KBM-7 (cell line): ENCODE measurements around the gene TFIP11.
A peak's percentile ranks its signal among the peaks of the same experiment; 100 is the strongest.

ENCODE experiments used
- DNase-seq: peaks from one replicate; pipeline ENCODE4 v3.0.0-alpha.2; 2015
- in situ Hi-C: fragments of 300-500 bp; cut with MboI; formaldehyde crosslinking; loops from 2 replicates; pipeline ENCODE4 v1.14.3; 2020; ENCODE audit warnings: low sequenced_read_pairs, low pct_unique_long_range_greater_than_20kb, mixed read lengths

The TFIP11 gene

DNA sequence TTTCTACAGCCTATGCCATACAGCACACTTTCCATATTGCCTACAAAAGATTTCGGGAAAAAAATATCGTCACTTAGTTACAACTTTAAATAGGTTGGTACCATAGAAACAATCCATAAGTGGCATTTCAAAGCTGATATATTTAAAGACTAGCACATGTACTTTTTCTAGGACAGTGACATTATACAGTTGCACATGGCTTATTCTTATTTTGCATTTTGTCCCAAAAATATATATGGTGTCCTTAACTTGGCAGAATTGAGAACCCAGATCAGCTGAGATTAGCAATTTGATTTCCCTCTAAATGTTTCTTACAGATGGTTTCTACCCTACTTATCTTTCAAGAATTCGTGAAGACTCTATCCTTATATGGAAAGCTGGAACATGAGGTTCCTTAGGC is 3.7 kb upstream of the TFIP11 start:
- in situ Hi-C loops = no loop called here

DNA sequence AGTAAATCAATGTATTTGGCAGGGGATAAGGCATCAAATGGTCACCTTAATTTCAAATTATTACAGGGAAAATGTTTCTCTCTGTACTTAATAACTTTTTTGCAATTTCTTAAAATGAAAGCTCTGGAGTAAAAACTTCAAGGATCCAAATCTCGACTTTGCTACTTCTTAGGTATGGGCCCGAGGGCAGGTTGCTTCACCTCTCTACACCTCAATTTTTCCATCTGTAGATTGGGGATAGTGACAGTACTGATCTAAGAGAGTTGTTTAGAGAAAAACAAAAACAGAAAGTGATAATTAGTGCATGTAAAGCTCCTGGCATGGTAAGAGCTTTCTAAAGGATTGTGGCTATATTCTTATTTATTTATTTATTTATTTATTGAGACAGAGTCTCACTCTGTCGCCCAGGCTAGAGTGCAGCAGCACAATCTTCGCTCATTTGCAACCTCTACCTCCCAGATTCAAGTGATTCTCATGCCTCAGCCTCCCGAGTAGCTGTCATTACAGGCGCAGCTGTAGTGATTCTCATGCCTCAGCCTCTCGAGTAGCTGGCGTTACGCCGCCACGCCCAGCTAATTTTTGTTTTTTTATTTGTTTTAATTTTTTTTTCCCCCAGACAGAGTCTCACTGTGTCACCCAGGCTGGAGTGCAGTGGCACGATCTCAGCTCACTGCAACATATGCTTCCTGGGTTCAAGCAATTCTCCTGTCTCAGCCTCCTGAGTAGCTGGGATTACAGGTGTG is 2.3 kb upstream of the TFIP11 start:
- DNase-seq = no peak
- in situ Hi-C loops = no loop called here

More for the DNA sequence above, 3.7 kb upstream of the TFIP11 start:
- no peak for DNase-seq

DNA sequence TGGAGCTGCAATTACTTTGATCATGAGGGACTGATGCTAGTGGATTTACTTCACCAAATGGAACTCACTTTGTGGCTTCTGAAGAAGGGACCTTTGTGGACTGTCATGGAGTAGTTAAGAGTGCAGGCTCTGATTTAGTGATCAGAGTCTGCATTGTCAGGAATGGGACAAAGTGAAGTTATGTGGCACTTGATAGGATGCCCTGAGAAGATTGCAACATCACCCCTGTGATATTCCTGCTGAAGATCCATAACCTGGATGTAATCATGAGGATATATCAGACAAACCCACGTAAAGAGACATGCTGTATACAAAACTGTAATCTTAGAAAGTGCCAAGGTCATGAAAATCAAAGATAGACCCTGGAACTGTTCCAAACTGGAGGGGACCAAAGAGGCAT is 1.6 kb upstream of the TFIP11 start:
- no peak for DNase-seq
- in situ Hi-C loops = no loop called here

DNA sequence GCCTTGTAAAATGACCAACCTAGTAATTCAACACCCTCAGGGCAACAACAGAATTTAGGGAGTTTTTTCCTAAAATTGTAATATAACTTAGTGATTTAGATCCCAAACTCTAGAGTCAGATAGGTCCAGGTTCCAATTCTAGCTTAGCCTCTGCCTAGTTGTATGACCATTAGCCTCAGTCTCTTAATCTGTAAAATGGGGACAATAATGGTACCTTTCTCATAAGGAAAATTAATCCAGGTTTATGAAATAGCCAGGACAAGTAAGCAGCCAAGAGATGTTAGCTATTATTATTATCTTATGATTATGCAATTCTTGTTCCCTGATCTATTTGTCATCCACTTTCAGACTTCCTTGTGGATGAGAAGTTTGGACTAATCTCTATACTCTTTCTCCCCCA is 4.1 kb downstream of the TFIP11 start:
- no peak for DNase-seq
- in situ Hi-C loops = no loop called here

DNA sequence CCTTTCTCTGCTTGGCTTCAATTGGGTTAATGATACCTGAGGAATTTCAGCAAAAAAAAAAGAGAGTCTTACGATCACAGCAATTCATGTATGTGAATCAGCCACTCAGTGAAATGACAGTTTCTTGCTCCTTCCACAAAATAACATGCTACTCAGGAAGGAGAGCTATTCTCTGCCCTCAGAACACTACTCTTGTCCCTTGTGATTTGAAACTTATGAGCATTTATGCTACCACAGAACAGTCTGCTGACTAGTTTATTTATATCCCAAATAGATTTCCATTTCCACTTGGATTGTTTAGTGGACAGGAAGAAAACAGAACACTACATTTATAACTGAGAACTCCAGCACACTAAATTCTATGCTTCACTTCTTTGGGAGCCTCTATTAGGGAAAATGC is 8.5 kb downstream of the TFIP11 start:
- no peak for DNase-seq
- in situ Hi-C loops = no loop called here

DNA sequence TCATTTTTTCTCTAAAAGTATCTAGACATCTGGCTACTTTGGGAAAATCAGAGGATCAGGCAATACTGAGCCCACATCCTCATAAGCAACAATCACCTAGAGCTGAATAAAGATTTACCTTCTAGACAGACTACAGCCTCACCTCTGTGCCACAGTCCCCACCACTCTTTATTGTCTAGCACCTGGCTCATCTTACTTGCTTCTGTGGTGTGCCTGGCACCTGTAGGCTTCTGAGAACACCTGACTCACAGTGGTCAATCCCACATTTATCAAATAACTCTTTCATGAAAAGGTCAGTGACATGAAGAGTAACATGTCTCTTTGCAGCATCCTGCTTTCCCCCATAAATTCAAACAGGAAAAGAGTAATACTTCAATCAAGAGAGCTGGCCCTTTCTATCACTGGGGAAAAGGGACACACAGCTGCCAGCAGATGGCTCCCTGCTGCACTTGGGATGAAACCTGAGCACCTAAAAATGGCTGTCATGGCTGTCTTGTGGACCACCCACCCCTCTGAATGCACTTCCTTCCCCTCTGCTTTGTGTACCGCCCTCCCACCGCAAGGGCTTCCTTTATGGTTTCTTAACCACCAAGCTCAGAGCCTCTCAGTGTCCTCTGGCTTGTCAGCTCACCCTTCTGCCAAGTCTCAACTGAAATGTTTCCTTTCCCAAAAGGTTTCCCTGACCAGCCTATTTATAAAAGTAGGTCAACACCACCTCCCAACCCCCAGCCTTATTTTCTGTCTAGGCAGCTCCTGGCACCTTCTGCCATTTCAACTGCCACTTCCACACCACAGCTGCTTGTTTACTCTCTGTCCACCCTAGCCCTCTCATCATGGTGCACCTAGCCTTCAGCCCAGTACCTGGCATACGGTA is 9.3 kb downstream of the TFIP11 start:
- peak; percentile 97 for DNase-seq
- in situ Hi-C loops = no loop called here

DNA sequence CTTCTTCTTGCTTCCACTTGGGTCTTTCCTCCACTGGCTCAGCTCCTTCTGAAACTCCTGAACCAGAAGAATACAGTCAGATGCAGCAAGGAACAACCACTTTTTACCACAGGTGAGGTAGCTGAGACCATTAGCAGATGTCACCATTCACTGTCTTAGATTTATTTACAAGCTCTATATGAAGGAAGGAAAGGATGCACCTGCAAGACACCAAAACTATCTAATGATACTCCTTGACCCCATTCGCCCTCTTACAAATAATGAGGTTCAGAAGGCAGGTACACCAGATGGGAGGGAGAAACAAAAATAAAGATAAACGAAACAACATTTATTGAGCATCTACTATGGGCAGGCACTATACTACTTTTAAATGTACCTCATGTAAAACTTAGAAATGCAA is 10.3 kb downstream of the TFIP11 start:
- in situ Hi-C loops = no loop called here

DNA sequence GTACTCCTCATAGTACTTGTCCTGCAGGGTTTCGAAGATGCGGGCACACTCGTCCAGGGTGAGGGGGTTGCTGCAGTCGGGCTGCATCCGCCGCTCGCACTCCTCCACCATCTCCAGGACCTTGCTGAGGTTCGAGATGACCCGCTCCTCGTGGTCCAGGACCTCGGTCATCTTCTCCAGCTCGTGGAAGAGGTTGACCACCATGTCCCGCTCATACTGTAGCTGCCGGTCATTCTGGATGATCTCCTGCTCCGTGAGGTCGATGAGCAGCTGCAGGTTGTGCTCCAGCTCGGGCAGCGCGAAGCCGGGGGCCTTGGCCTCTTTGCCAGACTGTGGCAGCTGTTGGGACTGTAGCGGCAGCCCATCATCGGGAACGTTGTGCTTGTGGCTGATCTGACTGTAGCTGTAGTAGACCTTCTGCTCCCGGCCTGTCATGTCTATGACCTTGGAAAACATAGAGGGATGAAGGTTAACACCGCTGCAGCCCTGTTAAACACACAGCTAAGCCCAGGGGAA is 13.0 kb downstream of the TFIP11 start:
- in situ Hi-C loops = no loop called here

More for the DNA sequence above, 10.3 kb downstream of the TFIP11 start:
- no peak for DNase-seq

DNA sequence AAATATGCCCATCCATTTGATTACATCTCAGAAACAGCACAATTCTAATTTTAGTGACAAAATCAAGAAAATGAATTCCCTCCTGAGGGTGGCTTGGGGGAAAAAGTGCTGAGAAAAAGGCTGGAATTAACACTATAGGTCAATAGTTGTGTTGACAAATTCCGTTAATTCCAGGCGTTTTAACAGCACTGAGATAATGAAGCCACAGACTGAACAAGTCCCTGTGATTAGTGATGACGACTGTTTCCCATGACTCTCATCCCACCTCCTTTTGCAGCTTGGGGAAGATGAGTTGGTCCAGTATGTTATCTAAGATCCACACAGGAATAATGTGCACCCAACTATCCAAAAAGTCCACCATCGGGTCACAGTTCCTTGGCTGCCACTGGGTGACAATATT is 15.8 kb downstream of the TFIP11 start:
- in situ Hi-C loops = no loop called here
- DNase-seq = no peak

More for the DNA sequence above, 13.0 kb downstream of the TFIP11 start:
- no peak for DNase-seq

DNA sequence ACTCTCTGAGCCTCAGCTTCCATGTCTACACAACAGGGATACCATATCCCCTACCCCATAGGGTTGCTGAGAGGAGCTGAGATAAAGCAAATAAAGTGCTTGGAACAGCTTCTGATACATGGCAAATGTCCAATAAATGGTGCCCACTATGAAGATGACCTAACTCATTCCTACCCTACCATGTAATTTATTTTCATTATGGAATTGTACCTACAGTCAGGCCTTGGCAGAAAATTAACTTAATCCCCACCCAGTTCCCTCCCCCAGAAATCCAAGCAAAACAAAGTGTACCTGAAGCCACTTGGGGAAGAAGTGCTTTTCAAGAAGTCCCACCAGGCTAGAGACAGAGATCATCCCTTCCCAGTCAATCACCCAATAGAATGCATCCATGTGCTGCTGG is 17.8 kb downstream of the TFIP11 start:
- DNase-seq = no peak
- in situ Hi-C loops = no loop called here

DNA sequence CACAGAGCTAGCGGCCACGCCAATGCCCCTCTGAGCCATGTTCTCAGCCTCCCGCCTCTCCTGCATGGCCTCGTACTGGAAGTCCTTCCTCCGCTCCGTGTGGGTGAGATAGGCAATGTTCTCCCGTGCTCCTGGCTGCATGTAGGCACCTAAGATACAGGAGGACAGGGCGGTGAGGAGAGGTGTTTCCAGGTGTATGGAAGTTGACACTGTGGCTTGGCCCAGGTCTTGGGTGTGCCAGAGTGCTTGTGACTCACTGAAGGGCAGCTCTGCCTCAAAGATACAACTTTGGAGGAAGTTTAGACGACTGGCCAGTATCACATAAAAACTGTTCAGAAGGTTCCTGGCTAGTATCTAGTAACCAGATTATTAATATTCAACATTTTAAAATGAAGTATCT is 20.1 kb downstream of the TFIP11 start:
- in situ Hi-C loops = no loop called here

DNA sequence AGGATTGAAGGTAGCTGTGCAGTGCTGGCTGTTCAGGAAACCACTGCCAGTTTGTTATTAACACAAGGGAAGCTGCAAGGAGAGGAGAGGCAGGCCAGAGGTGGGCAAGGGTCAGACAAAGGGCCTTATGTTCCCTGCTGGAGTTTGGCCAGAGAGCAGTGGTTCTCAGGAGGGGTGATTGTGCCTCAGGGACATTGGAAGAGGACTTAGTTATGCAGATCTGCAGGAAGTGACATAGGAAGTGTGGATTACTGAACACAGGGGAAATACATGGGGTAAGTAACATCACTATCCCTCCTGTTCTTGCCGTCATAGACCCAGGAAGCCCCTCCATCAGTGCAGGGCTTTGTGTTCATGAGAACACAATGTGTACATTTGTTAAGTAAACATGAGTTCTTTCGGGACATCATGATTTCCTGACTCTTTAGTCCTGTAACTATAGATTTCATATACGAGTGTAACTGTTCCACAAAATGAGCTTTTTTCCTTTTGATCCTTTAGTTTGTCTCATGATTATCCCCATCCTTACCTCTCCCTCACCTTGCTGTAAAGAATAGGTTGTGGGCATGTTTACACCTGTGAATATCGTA is 22.7 kb downstream of the TFIP11 start:
- in situ Hi-C loops = no loop called here
- no peak for DNase-seq

More for the DNA sequence above, 20.1 kb downstream of the TFIP11 start:
- DNase-seq = no peak

DNA sequence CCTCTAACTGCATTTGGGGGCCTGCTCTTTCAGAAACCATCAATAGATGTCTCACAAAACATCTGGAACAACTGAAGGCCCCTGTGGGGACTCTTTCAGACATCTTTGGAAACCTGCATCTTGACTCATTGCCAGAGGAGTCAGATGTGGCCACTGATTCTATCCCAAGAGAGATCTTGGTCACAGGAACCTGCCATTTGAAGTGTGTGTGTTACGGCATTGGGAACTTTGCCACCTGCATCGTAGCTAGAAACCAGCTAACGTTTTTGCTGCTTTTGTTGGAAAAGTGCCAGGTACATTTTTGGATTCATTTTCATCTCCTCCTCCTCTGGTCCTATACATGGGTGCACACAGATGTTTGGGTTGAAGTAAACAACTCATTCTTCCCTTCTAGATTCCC is 24.3 kb downstream of the TFIP11 start:
- no peak for DNase-seq
- in situ Hi-C loops = no loop called here

DNA sequence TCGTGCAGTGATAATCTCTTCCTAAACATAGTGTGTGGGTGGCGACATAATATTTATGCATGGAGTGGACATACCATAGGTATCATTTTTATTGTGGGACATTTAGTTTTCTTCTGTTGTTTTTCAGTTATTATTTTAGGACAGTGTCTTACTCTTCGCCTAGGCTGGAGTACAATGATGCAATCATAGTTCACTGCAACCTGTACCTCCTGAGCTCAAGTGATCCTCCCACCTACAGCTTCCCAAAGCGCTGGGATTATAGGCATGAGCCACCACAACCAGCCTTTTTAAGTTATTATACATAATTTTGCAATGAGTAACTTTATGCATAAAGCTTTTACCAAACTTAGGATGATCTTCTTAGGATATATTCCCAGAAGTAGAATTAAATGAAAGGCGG is 25.9 kb downstream of the TFIP11 start:
- no peak for DNase-seq
- in situ Hi-C loops = no loop called here

DNA sequence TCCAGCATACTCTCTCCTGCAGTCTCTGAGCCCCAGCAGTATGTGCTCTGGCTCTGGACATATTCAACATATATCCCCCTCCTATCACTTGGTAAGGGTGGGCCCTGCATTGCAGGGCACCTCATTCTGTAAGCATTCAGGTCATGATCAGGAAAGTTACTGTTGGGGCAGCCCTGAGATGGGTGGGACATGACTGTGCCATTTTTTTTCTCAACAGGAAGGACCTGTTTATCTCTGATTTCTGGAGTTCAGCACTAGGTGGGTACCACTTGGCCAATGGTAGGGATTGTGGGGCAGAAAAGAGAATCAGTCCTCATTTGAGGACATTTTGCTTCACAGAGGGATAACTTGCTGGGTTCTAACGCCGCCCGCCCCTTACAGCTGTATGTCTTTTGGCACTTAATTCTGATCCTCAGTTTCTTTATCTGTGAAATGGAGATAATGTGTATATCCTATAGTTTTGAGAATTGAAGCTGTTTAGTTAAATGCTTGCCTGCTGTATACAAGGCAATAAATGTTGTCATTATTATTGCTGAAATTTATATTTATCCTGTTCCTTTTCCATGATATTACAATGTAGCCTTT is 26.4 kb downstream of the TFIP11 start:
- DNase-seq = no peak
- in situ Hi-C loops = no loop called here

DNA sequence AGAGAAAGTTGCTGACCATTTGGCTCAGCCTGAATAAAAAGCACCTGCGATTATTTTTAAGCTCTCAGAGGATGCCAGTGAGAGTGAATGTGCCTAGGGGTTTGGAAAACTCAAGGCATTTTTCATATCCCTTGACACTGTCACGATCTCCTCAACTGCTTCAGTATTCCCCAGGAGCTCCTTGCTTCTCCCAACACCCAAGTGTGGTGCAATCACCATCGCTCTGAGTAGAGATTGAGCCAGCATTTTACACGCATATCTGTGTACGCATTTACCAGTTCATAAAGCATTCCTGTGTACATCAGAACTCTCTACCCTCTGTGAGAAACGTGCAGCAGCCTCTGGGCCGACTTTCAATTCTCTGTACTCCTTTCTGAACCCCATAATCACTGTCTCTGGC is 27.3 kb downstream of the TFIP11 start:
- no peak for DNase-seq
- in situ Hi-C loops = no loop called here

DNA sequence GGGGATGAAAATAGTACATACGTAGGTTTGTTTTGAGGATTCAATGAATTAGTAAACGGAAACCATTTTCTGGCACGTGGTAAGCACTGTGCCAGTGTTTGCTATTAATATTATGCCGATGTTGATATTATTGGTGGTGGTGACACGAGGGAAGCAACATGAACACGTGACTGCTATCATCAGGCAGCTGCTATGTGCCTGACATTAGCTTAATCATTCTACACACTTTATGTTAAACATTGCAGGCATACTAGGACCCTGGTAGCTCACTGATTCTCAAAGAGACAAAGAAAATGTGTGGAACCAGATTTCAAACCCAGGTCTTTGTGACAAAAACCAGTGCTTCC is 27.9 kb downstream of the TFIP11 start:
- DNase-seq = no peak
- in situ Hi-C loops = no loop called here

DNA sequence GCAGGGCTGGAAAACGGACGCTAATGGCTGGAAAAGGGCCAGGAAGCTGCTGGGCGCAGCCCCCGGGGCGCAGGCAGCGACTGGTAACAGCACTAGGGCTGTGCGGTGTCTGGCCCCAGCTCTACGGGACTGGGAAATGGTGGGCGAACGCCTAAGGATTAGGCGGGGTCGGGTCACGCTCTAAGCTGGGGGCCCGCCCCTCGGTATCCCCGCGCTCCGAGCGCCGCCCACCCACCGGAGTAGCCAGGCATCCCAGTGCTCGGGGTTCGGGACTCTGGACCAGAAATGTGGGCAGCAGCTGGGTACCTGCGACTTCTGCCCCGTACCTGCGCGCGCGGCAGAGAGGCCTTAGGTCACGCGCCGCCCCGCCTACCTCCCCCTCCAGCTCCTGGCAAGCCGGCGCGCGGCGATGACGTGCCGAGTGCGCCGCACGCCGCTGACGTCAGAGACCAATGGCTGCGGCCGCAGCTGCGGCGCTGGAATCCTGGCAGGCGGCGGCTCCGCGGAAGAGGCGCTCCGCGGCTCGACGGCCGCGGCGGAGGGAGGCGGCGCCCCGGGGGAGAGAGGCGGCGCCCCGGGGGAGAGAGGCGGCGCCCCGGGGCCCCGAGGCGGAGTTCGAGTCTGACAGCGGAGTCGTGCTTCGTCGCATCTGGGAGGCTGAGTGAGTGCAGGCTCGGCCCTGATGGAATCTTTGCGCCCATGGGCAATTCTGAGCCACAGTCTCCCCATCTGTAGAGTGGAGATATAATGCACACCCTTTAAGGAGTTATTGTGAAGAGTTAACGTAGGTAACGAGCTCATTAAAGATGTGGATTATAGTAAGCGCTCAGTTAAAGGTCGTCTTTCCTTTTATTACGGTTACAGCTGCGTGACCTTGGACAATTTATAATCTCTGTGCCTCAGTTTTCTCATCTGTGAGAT is 28.6 kb downstream of the TFIP11 start, which contains the start of the genes HPS4 and SRRD:
Gene HPS4, minus strand, starts transcription at position 345 of the 921 bp plus-strand sequence. CDS start 2,021 bp downstream, outside the sequence.
Gene SRRD, plus strand, starts transcription at position 439 of the 921 bp plus-strand sequence. Its CDS starts 14 bp downstream, at position 453.
- peak; percentile 92 for DNase-seq
- in situ Hi-C loops = no loop called here
